BE2C (cell line): ENCODE data around the gene GSE1.
A peak's percentile ranks its signal among the peaks of the same experiment; 100 is the strongest.

Experiments
- DNase-seq: peaks from one replicate; pipeline ENCODE4 v3.0.0-alpha.2; 2020
- H3K27me3 ChIP-seq: fragments of 250-450 bp; sonication (Bioruptor Pico); 2 replicates; pipeline ENCODE4 v1.5.1; 2020; ENCODE audit warnings: mild to moderate bottlenecking
- H3K36me3 ChIP-seq: fragments of 250-450 bp; sonication (Bioruptor Pico); 2 replicates; pipeline ENCODE4 v1.5.1; 2020; ENCODE audit warnings: mild to moderate bottlenecking
- H3K4me1 ChIP-seq: fragments of 250-450 bp; sonication (Bioruptor Pico); 2 replicates; pipeline ENCODE4 v1.5.1; 2020
- H3K4me3 ChIP-seq: 2 replicates; pipeline ENCODE4 v1.5.1; 2011; ENCODE audit warnings: low read depth, low read length
- H3K9me3 ChIP-seq: fragments of 250-450 bp; sonication (Bioruptor Pico); 2 replicates; pipeline ENCODE4 v1.5.1; 2020
- CTCF ChIP-seq: IDR thresholded peaks from 2 replicates; pipeline ENCODE4 v1.5.1; 2012; ENCODE audit warnings: mild to moderate bottlenecking, low read depth, low read length

Gene GSE1

GRCh38 chr16:85716680-85717038, 103.5 kb downstream of the GSE1 start:
- Histone ChIP-seq H3K4me3 (no peak overlapping the region), H3K36me3 (no peaks in the 10 kb centered on the region), H3K4me1 (peaks cover 11% of the 10 kb centered on the region), H3K27me3 (no peaks in the 10 kb centered on the region), H3K9me3 (no peaks in the 10 kb centered on the region; the same call in 1 of the 2 replicates)
- peak; percentile 44 for DNase-seq
- no peak for TF ChIP-seq CTCF

- DNase-seq, result peak; percentile 81
- Histone ChIP-seq H3K4me1 (peaks cover 11% of the 10 kb centered on the region), H3K36me3 (no peaks in the 10 kb centered on the region), H3K9me3 (no peaks in the 10 kb centered on the region), H3K4me3 (no peak overlapping the region), H3K27me3 (no peaks in the 10 kb centered on the region)
- TF ChIP-seq CTCF, result peak; percentile 63
Observed at GRCh38 chr16:85717393-85718152, 104.5 kb downstream of the GSE1 start.

- no peaks in the 10 kb centered on the region for H3K36me3 ChIP-seq
- no peak overlapping the region for H3K4me3 ChIP-seq
- peaks cover 11% of the 10 kb centered on the region for H3K4me1 ChIP-seq
- no peaks in the 10 kb centered on the region for H3K27me3 ChIP-seq
- no peak for DNase-seq
- no peak for TF ChIP-seq CTCF
- no peaks in the 10 kb centered on the region for H3K9me3 ChIP-seq
Observed at GRCh38 chr16:85718153-85718477, 105.0 kb downstream of the GSE1 start.

- Histone ChIP-seq H3K4me1 (peaks cover 11% of the 10 kb centered on the region), H3K4me3 (no peak overlapping the region), H3K9me3 (no peaks in the 10 kb centered on the region), H3K36me3 (no peaks in the 10 kb centered on the region), H3K27me3 (no peaks in the 10 kb centered on the region)
- peak; percentile 63 for DNase-seq
- peak; percentile 79 for TF ChIP-seq CTCF
Observed at GRCh38 chr16:85718682-85719081, 105.6 kb downstream of the GSE1 start.

GRCh38 chr16:85719605-85720301, 106.6 kb downstream of the GSE1 start:
- no peak for DNase-seq
- Histone ChIP-seq H3K36me3 (no peaks in the 10 kb centered on the region), H3K9me3 (no peaks in the 10 kb centered on the region), H3K4me1 (peaks cover 11% of the 10 kb centered on the region), H3K4me3 (no peak overlapping the region), H3K27me3 (no peaks in the 10 kb centered on the region)
- no peak for TF ChIP-seq CTCF

- no peaks in the 10 kb centered on the region for H3K36me3 ChIP-seq
- H3K4me3 ChIP-seq, result no peak overlapping the region
- no peaks in the 10 kb centered on the region for H3K9me3 ChIP-seq
- H3K27me3 ChIP-seq, result no peaks in the 10 kb centered on the region
- DNase-seq, result no peak
- peaks cover 11% of the 10 kb centered on the region for H3K4me1 ChIP-seq
- no peak for TF ChIP-seq CTCF
Observed at GRCh38 chr16:85720302-85720637, 107.1 kb downstream of the GSE1 start.
